HG03095 (cell line): ENCODE measurements around the gene ANAPC13.

Source experiments
- ATAC-seq: cut with Tn5 transposase; IDR thresholded peaks from one replicate; pipeline ENCODE4 v1.9.1; 2021; ENCODE audit warnings: moderate library complexity; ENCODE audit not compliant: unreplicated experiment

Gene ANAPC13

DNA sequence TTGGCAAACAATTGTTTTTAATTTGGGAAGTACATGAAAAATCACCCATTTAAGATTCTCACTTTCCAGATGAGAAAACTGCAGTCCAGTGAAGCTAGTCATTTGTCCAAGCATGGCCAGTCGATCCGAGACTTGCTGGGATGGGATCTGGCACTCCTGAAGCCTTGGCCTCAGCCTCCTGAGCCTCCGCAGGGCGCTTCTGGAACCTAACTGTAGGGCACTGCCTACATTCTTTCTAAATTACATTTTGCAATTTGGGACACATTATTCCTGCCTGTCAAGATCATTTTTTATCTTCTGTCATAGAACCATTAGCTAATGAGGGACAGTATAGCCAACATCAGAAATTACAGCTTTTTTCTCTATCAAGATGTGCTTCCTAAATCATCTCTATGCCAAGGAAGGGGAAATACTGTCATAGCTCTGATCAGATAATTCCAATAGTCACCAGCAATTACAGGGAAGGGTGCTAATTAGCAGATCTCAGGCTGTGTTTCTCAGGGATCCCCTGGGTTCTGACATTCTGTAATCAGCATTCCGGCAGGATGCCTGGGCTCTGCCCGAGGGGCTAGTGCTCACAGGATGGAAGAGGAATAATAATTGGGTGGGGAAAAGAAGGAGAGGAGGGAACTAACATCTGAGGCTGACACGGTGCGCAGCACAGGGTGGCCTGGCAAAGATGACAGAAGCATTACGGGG is 28.3 kb downstream of the ANAPC13 start:
- no peak for ATAC-seq

DNA sequence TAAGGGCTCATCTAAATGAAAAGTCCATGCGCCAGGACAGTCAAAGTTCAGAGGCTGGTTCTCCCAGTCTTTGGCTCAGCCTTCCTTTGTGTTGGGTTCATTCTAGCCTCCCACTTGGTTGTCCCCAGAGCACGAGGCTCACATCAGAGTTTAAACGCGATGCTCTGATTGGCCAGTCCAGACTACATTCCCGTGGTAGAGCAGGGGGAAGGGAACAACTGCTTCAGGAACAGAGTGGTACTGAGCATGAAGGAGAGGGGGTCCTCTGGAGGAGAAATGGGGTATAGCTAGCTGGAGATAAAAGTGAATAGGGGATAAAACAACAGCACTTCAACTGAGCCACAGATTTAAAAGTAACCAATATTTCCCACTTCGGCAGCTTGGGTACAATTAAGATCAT is 32.2 kb downstream of the ANAPC13 start:
- ATAC-seq: no peak

DNA sequence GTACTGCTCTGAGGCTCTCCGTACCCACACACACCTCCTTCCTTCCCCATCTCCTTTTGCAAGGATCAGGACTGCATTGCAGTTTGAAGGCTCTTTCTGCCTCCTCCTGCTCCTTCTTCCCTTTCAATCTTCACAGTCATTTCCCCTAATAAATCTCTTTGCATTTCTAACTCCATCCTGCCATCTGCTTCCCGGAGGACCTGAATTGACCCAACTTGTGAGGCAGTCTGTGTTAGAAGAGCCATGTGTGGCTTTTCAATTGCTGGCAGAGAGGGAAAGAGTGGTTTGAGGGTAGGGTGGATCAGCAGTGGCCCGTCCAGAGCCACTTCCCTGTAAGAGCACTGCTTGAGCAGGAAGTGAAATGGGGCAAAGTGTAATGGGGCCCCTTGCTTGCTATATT is 35.8 kb downstream of the ANAPC13 start:
- no peak for ATAC-seq

- no peak for ATAC-seq
Observed at GRCh38 chr3:134449277-134449676, 36.5 kb downstream of the ANAPC13 start.

DNA sequence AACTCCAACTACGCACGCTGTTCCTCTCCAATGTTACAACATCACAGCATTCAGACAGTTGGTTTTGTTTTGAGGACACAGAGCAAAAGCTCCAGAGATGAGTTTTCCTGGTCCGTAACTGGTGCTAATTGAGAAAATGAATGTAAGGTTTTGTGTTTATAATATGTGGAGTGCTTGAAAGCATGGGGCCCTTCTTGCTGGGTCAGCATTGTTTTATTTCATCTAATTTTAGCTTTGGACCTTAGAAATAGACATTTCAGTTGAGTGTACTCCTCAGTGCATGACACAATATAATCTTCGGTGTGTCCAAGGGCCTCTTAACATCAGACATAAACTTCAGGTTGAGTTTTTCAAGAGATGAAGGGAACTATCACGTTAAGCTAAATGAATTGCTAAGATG is 37.1 kb downstream of the ANAPC13 start:
- ATAC-seq: no peak

- no peak for ATAC-seq
Observed at GRCh38 chr3:134447351-134447750, 38.4 kb downstream of the ANAPC13 start.

DNA sequence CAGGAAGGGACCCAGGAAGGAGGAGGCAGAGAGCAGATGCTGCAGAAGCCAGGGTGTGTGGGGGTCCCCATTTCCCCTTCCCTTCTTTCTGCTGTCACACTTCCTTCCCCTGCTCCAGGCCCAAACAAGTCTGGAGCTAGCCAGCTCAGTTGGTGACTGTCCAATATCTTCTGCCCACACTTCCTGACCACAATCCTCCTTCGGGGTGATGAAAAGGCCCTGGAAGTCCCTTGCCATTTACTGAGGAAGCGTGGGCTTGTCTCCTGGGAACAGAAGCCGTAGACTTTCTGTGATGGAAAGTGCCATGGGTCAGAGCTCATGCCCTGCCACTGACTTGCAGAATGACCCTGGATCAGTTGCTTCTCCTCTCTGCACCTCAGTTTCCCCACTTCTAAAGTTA is 39.0 kb downstream of the ANAPC13 start:
- no peak for ATAC-seq

GRCh38 chr3:134445636-134446035 is 40.1 kb downstream of the ANAPC13 start:
- ATAC-seq: no peak

- no peak for ATAC-seq
Observed at GRCh38 chr3:134445095-134445494, 40.7 kb downstream of the ANAPC13 start.

DNA sequence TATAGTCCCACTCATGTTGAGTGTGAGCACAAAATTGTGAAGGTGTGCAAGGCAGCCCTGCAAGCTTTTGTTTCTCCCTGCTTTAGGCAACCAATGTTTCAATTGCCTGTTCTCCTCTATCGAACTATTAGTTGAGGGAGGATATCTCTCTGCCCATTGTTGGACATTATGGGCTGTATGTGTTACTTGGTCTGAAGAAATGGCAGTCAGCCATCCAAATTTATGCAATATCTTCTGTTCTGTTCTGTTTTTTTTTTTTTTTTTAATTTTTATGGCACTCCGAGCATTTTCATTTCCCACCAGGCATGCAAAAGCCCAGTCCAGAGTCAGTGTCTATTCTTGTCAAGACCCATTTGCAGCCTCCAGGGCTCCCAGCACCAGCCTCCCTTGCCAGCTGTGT is 44.0 kb downstream of the ANAPC13 start:
- no peak for ATAC-seq

DNA sequence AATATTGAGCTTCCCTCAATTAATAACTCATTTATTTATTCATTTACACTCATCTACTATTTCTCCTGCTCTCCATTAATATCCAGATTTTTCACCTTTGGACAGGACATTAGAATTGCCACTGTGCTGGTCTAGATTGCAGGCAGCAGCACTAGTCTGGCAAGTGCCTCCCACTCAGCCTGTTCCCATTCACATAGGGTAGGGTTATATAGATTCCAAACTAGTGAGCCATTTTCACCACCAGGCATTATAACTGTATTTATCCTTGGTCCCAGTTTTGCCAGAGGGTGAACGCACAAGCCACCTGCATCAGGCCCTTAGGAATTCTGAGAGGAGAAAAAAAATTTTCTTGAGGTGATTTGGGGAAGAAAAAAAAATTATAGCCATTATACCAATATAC is 44.5 kb downstream of the ANAPC13 start:
- no peak for ATAC-seq

- ATAC-seq: no peak
Observed at GRCh38 chr3:134437211-134437752, 48.5 kb downstream of the ANAPC13 start.

- no peak for ATAC-seq
Observed at GRCh38 chr3:134432236-134432635, 53.5 kb downstream of the ANAPC13 start.

DNA sequence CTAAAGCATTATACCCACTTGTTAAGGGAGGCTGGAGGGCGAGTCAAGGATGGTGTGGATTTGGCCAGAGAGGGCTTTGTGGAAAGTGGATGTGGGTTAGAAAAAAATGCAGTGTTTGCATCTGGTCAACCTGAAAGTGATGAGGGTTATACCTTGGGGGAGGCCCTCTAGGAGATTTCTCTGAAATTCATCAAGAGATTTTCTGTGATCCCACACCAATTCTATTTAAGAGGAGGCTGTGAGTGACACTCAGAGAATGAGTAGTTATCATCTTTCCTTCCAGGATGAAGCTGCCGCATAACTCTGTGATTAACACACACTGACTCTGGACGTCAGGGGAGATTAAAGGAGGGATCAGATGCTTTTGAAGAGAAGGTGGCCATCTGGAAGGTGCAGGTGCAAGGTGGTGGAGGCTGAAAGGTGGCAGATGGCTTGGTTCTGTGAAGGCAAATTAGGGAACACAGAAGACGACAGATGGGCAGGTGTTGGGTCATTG is 54.8 kb downstream of the ANAPC13 start:
- no peak for ATAC-seq

- ATAC-seq: no peak
Observed at GRCh38 chr3:134430174-134430573, 55.6 kb downstream of the ANAPC13 start.

DNA sequence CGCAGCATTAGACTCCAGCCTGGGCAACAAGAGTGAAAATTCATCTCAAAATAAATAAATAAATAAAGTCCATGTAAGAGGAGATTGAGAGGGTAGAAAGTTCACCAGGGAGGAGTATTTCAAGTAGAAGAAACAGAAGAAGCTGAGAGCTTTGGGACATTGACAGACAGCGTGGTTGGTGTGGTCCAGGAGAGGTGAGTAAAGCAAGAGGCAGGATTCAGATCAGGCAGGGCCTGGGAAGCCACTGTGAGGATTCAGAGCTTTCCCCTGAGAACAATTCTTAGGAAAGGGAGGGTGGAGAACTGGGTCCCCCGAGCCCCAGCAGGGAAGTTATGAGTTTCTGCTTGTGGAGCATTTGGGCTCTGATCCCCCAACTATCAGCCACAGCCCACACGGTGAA is 57.4 kb downstream of the ANAPC13 start:
- no peak for ATAC-seq
